HG03196 (cell line): Measurements from ENCODE around the gene IL1RAP.

ENCODE experiments used
- ATAC-seq: cut with Tn5 transposase; IDR thresholded peaks from one replicate; pipeline ENCODE4 v1.9.1; 2021; ENCODE audit not compliant: unreplicated experiment

IL1RAP gene

GRCh38 chr3:190701096-190701532 lies 187.2 kb downstream of the IL1RAP start:
- no peak for ATAC-seq

GRCh38 chr3:190706582-190706981 lies 192.7 kb downstream of the IL1RAP start:
- ATAC-seq = no peak
